OCI-LY7 (cell line): ENCODE data around the gene MAP3K1. TPM values are rescaled to one million over a fixed set of nuclear protein-coding genes. Genes with fewer than 3 reads are reported as not detected.

Experiments used
- BruUV-seq: library from RNA; stranded (reverse); fragments of 400-500 nt; replicated peaks from 2 replicates; lab custom pipeline; 2021; lab: Mats Ljungman, UMichigan
- CTCF ChIA-PET: fragments of 300-600 bp; sonication (Branson Sonifier 250); formaldehyde crosslinking; loops from one replicate; lab custom pipeline; 2022; ENCODE audit warnings: antibody characterized with exemption; ENCODE audit not compliant: unreplicated experiment; lab: Charles Lee
- POLR2A ChIA-PET: fragments of 300-600 bp; sonication (Branson Sonifier 250); formaldehyde crosslinking; loops from one replicate; lab custom pipeline; 2022; ENCODE audit warnings: antibody characterized with exemption; lab: Charles Lee
- DNase-seq: peaks from one replicate; pipeline ENCODE4 v3.0.0-alpha.2; 2015; ENCODE audit warnings: low spot score
- H2AFZ ChIP-seq: fragments of 200-600 bp; sonication (generic), shearing (Covaris generic); 2 replicates; pipeline ENCODE4 v1.6.1; 2014; ENCODE audit warnings: mild to moderate bottlenecking, antibody characterized with exemption, low read length, moderate library complexity
- H3K27ac ChIP-seq: fragments of 200-600 bp; sonication (generic); 2 replicates; pipeline ENCODE4 v1.5.1; 2014; ENCODE audit warnings: mixed run types, low read depth, mild to moderate bottlenecking, moderate library complexity, low read length, inconsistent platforms; ENCODE audit not compliant: poor library complexity, severe bottlenecking
- H3K36me3 ChIP-seq: fragments of 200-600 bp; sonication (generic); 2 replicates; pipeline ENCODE4 v1.6.1; 2014; ENCODE audit warnings: mild to moderate bottlenecking, antibody characterized with exemption, low read length, moderate library complexity, mixed read lengths; ENCODE audit not compliant: insufficient read depth
- H3K4me1 ChIP-seq: fragments of 200-600 bp; sonication (generic); 2 replicates; pipeline ENCODE4 v1.5.1; 2014; ENCODE audit warnings: mild to moderate bottlenecking, low read length; ENCODE audit not compliant: insufficient read depth, poor library complexity, severe bottlenecking
- H3K4me2 ChIP-seq: fragments of 200-600 bp; sonication (generic); 2 replicates; pipeline ENCODE4 v1.6.1; 2014; ENCODE audit warnings: mild to moderate bottlenecking, low read length
- H3K4me3 ChIP-seq: fragments of 200-600 bp; sonication (generic); 2 replicates; pipeline ENCODE4 v1.5.1; 2014; ENCODE audit warnings: mild to moderate bottlenecking, low read depth, low read length; ENCODE audit not compliant: poor library complexity, severe bottlenecking
- H3K79me2 ChIP-seq: fragments of 200-600 bp; sonication (generic); 2 replicates; pipeline ENCODE4 v1.6.1; 2016; ENCODE audit warnings: low read depth, mild to moderate bottlenecking, low read length, moderate library complexity, mixed read lengths; ENCODE audit not compliant: insufficient read depth
- H3K9me2 ChIP-seq: fragments of 200-600 bp; sonication (generic); 2 replicates; pipeline ENCODE4 v1.6.1; 2016; ENCODE audit warnings: mild to moderate bottlenecking, low read length, mixed read lengths; ENCODE audit not compliant: insufficient read depth
- H3K9me3 ChIP-seq: fragments of 200-600 bp; sonication (generic); 2 replicates; pipeline ENCODE4 v1.6.1; 2014; ENCODE audit warnings: mild to moderate bottlenecking, mixed run types, low read length, mixed read lengths
- H4K20me1 ChIP-seq: fragments of 200-600 bp; sonication (generic); 2 replicates; pipeline ENCODE4 v1.6.1; 2014; ENCODE audit warnings: mild to moderate bottlenecking, antibody characterized with exemption, low read length, moderate library complexity, mixed read lengths; ENCODE audit not compliant: insufficient read depth
- CTCF ChIP-seq: fragments of 200-600 bp; sonication (generic); conservative IDR thresholded peaks from 2 replicates; pipeline ENCODE4 v1.5.1; 2014; ENCODE audit warnings: mild to moderate bottlenecking, antibody characterized with exemption, low read length, moderate library complexity, mixed read lengths
- EZH2phosphoT487 ChIP-seq: fragments of 200-600 bp; sonication (generic); IDR thresholded peaks from 2 replicates; pipeline ENCODE4 v1.6.1; 2018; ENCODE audit warnings: low read depth, borderline replicate concordance, mild to moderate bottlenecking, mixed run types, antibody characterized with exemption, low read length, moderate library complexity, mixed read lengths
- intact Hi-C: fragments of 100-400 bp; cut with micrococcal nuclease; formaldehyde crosslinking; loops from one replicate; pipeline ENCODE4 v1.10.0; 2022; ENCODE audit not compliant: unreplicated experiment
- total RNA-seq, 2 experiments: library from RNA; depleted of rRNA in 1 of 2; stranded (reverse); fragments of >200 nt in 1 of 2; shearing (Covaris generic) in 1 of 2; gene quantifications; 2 replicates each; pipeline ENCODE4 v1.2.3, GENCODE V29; 2014 to 2022

Gene MAP3K1
- total RNA-seq, 2 experiments from 2014 or later: 29.4 to 29.9 TPM

DNA sequence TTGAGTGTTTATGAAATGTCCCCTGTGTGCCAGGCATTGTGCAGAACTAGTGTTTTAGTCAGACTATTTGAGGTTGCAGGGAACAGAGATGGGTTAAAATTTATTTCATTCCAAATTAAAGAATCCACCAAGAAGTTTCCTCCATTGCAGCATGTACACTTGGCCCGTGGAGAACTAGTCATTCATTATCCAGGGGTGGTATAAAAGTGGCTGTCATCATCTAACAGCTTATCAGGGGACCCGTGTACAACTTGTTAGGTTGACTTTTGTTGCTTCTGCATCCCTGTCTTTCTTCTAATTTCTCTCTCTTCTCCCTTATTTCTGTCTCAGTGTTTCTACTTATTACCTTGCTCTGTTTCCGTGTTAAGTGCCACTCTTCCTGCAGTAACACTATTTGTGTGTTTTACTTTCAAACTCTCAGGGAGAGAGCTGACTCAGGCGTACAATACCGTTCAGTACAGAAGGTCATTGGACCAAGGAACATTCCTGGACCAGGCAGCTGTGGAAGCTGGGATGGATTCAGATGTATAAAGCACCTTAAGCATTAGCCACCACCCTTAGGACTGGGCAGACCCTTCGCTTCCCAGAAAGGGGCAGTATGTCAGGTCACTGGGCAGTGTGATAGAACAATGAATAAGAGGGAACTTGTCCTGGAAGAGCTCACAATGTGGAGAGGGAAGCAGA lies 36.1 kb downstream of the MAP3K1 start:
- no TSS peak for BruUV-seq
- TF ChIP-seq CTCF (no peak), EZH2phosphoT487 (no peak)
- Histone ChIP-seq H3K9me3 (no peaks in the 10 kb centered on the region), H3K27ac (no peak overlapping the region), H2AFZ (no peak overlapping the region), H3K36me3 (peaks cover 9% of the 10 kb centered on the region), H3K4me1 (peaks cover 29% of the 10 kb centered on the region), H3K4me2 (no peak overlapping the region), H3K79me2 (peaks cover 98% of the 10 kb centered on the region), H3K4me3 (no peak overlapping the region), H3K9me2 (no peaks in the 10 kb centered on the region), H4K20me1 (peaks cover 41% of the 10 kb centered on the region)
- ChIA-PET POLR2A (interaction anchor here (0.6 to 1.2 kb wide), 2 partner anchors 16 to 22 kb away, joined by 4 to 6 read pairs; no protein-coding TSS in a partner anchor), CTCF (no interaction called here)
- no peak for DNase-seq
- intact Hi-C loops: no loop called here

DNA sequence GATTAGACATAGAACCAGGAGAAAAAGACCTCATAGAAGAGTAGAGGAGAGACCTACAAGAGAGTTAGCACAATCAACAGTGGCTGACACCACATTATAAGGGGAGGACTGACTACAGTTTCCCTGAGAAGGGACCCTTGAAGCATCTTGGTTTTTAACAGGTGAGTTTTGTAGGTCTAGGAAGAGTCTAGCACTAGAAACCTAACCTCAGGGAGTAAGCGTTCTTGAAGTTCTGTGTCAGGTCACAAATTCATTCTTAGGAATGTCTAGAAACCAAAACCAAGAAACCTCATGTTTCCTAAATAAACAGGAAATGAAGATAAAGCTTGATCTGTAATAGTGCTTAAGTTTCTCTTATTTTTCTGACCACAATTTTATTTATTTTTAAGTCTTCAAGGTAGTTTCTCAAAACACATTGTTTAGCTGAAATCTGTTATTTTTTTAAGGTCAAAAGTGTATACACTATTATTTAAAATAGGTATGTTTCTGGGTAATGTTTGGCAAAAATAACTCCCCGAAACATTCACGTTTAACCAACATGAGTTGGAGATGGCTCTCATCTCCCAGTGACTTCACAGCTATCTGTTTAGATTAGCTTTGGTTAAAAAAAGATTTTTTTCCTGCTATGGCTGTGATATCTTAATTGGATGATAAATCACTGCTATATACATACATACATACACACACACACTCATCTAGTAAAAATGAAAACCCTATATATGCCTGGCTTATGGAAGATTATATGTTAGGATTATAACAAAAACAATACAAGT lies 37.1 kb downstream of the MAP3K1 start:
- Histone ChIP-seq H3K36me3 (peaks cover 11% of the 10 kb centered on the region), H3K4me2 (no peak overlapping the region), H2AFZ (no peak overlapping the region), H3K79me2 (peaks cover 94% of the 10 kb centered on the region), H3K9me2 (no peaks in the 10 kb centered on the region), H3K4me3 (no peak overlapping the region), H3K27ac (no peak overlapping the region), H3K4me1 (peaks cover 29% of the 10 kb centered on the region), H4K20me1 (peaks cover 38% of the 10 kb centered on the region), H3K9me3 (no peaks in the 10 kb centered on the region)
- ChIA-PET POLR2A (interaction anchor here (0.6 to 1.2 kb wide), 5 partner anchors 12 to 235 kb away, joined by 3 to 6 read pairs (median 4); no protein-coding TSS in a partner anchor), CTCF (no interaction called here)
- no peak for TF ChIP-seq EZH2phosphoT487
- DNase-seq: no peak
- BruUV-seq: no TSS peak
- intact Hi-C loops: no loop called here

- no peak overlapping the region for H3K27ac ChIP-seq
- peaks cover 28% of the 10 kb centered on the region for H4K20me1 ChIP-seq
- peaks cover 29% of the 10 kb centered on the region for H3K4me1 ChIP-seq
- H3K4me3 ChIP-seq: no peak overlapping the region
- H3K79me2 ChIP-seq: peaks cover 81% of the 10 kb centered on the region
- intact Hi-C loops: no loop called here
- H3K9me2 ChIP-seq: no peaks in the 10 kb centered on the region
- DNase-seq: no peak
- peaks cover 24% of the 10 kb centered on the region for H3K36me3 ChIP-seq
- CTCF ChIA-PET: no interaction called here
- no TSS peak for BruUV-seq
- H3K9me3 ChIP-seq: no peaks in the 10 kb centered on the region
- no peak overlapping the region for H3K4me2 ChIP-seq
- no peak overlapping the region for H2AFZ ChIP-seq
- POLR2A ChIA-PET: interaction anchor here (0.6 to 0.7 kb wide), 4 partner anchors 9 to 1814 kb away, joined by 3 to 7 read pairs (median 4); no protein-coding TSS in a partner anchor
- TF ChIP-seq EZH2phosphoT487 (no peak), CTCF (no peak)
Measured at GRCh38 chr5:56853698-56854097, 38.3 kb downstream of the MAP3K1 start.
